ENCODE results near the gene CHIA.

Gene CHIA

GRCh38 chr1:111271464-111271801 is 19.2 kb upstream of the CHIA start:
- no peak for DNase-seq (ENCODE audit: low spot score)
- POLR2A ChIA-PET (ENCODE audit: low non-redundant PET), result no interaction called here
- TF ChIP-seq, protein P1, sequence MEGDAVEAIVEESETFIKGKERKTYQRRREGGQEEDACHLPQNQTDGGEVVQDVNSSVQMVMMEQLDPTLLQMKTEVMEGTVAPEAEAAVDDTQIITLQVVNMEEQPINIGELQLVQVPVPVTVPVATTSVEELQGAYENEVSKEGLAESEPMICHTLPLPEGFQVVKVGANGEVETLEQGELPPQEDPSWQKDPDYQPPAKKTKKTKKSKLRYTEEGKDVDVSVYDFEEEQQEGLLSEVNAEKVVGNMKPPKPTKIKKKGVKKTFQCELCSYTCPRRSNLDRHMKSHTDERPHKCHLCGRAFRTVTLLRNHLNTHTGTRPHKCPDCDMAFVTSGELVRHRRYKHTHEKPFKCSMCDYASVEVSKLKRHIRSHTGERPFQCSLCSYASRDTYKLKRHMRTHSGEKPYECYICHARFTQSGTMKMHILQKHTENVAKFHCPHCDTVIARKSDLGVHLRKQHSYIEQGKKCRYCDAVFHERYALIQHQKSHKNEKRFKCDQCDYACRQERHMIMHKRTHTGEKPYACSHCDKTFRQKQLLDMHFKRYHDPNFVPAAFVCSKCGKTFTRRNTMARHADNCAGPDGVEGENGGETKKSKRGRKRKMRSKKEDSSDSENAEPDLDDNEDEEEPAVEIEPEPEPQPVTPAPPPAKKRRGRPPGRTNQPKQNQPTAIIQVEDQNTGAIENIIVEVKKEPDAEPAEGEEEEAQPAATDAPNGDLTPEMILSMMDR (conservative IDR thresholded peaks at IDR 0.05; ENCODE audit: low read depth), result no peak
- H3K27ac ChIP-seq, result no peak overlapping the region
- CTCF ChIA-PET, result interaction anchor here (0.6 kb wide), 1 partner anchor 171 kb away, joined by 3 read pairs; no protein-coding TSS in a partner anchor

DNA sequence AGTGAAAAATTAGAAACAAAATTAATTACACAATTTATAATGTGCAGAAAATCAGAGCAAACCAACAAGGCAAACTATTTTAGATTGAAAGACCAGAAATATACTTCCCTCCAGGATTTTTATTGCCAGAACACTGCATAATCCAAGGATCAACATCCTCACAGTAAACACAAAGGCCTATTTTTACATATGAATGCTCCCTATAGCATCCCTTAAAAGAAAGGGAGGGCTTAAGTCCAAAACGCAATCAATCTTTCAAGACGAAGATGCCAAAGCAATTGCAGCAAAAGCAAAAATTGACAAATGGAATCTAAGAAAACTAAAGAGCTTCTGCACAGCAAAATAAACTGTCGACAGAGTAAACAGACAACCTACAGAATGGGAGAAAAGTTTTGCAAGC is 18.6 kb upstream of the CHIA start:
- no peak overlapping the region for H3K27ac ChIP-seq
- POLR2A ChIA-PET (ENCODE audit: low non-redundant PET), result no interaction called here
- TF ChIP-seq, protein P1 (conservative IDR thresholded peaks at IDR 0.05; ENCODE audit: low read depth), result no peak
- CTCF ChIA-PET, result no interaction called here
- DNase-seq (ENCODE audit: low spot score), result no peak

DNA sequence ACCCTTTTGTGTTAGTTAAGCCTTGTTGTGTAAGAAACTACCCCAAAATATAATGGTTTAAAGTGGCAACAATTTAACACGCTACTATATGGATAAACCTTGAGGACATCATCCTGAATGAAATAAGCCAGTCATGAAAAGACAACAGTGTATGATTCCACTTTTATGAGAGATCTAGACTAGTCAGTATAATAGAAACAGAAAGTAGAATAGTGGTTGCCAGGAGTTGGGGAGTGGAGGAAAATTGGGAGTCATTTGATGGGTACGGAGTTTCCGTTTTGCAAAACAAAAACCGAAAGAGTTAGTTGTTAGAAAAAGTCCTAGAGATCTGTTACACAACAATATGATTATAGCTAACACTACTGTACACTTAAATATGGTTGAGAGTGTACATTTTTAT is 16.0 kb upstream of the CHIA start:
- POLR2A ChIA-PET (ENCODE audit: low non-redundant PET), result no interaction called here
- no peak for DNase-seq (ENCODE audit: low spot score)
- H3K27ac ChIP-seq, result no peak overlapping the region
- CTCF ChIA-PET, result no interaction called here
- TF ChIP-seq, protein P1 (conservative IDR thresholded peaks at IDR 0.05; ENCODE audit: low read depth), result no peak

DNA sequence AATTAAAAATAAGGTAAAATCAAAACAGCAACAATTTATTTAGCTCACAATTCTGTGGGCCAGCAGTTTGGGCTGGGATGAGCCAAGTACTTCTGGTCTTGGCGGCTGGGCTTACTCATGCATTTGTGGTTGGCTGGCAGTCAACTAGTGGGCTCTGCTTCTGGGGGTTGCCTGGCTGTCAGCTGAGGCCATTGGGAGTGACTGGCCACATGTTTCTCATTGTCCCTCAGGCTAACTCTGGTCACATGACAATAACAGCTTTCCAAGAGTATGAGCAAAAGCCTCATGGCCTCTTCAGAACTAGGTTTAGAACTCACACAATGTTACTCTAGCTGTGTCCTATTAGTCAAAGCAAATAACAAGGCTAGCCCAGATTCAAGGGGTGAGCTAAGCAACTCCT is 15.6 kb upstream of the CHIA start:
- POLR2A ChIA-PET (ENCODE audit: low non-redundant PET), result no interaction called here
- CTCF ChIA-PET, result interaction anchor here (1.1 kb wide), 1 partner anchor 81 kb away, joined by 3 read pairs; no protein-coding TSS in a partner anchor
- H3K27ac ChIP-seq, result no peak overlapping the region
- TF ChIP-seq, protein P1 (conservative IDR thresholded peaks at IDR 0.05; ENCODE audit: low read depth), result no peak
- peak; percentile 13 for DNase-seq (ENCODE audit: low spot score)

DNA sequence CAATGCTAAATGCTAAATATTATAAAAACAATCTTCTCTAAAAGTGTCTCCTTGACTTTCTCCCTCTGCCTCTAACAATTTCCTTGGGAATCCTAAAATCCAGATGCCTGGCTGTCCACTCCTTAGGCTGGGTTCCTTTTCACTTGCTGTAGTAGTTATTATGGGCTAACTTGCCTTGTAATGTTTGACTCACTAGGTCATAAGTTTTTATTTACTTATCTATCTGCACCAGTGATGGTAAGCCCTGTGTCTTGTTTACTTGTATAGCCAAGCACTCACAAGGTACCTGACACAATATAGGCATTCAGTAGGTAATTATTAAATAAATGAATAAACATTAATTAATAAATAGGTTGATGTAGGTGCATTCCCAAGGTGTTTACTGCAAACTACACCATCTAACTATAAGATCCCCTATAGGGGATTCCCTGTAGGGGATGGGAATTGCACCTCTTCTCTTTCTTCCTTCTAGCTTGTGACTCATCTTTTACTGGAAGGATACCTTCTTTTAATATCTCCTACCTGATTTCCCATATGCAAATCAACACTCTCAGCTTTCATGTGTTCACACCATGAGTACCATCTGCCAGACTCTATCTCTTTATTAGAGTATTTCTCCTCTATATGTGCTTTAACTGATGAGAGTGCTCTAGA is 14.7 kb upstream of the CHIA start:
- ChIA-PET CTCF (interaction anchor here (1.1 kb wide), 1 partner anchor 80 kb away, joined by 3 read pairs; no protein-coding TSS in a partner anchor), POLR2A (ENCODE audit: low non-redundant PET) (no interaction called here)
- H3K27ac ChIP-seq, result no peak overlapping the region
- TF ChIP-seq, protein P1 (conservative IDR thresholded peaks at IDR 0.05; ENCODE audit: low read depth), result no peak
- no peak for DNase-seq (ENCODE audit: low spot score)

- TF ChIP-seq, protein P1 (conservative IDR thresholded peaks at IDR 0.05; ENCODE audit: low read depth), result no peak
- ChIA-PET CTCF (no interaction called here), POLR2A (ENCODE audit: low non-redundant PET) (no interaction called here)
- no peak for DNase-seq (ENCODE audit: low spot score)
- no peak overlapping the region for H3K27ac ChIP-seq
Measured at GRCh38 chr1:111279144-111279543, 11.5 kb upstream of the CHIA start.

Measured in RWPE1 (cell line).